GM12891 (cell line): ENCODE data around the gene ENTPD8.

Experiments
- POLR2A ChIP-seq: IDR thresholded peaks from 2 replicates; pipeline ENCODE4 v1.6.1; 2011; ENCODE audit warnings: low read depth, low read length, control low read depth
- POLR2AphosphoS5 ChIP-seq: IDR thresholded peaks from 2 replicates; pipeline ENCODE4 v1.6.1; 2011; ENCODE audit warnings: low read depth, low read length, control low read depth
- SPI1 ChIP-seq: IDR thresholded peaks from 2 replicates; pipeline ENCODE4 v1.6.1; 2011; ENCODE audit warnings: low read depth, low read length, control low read depth

DNA sequence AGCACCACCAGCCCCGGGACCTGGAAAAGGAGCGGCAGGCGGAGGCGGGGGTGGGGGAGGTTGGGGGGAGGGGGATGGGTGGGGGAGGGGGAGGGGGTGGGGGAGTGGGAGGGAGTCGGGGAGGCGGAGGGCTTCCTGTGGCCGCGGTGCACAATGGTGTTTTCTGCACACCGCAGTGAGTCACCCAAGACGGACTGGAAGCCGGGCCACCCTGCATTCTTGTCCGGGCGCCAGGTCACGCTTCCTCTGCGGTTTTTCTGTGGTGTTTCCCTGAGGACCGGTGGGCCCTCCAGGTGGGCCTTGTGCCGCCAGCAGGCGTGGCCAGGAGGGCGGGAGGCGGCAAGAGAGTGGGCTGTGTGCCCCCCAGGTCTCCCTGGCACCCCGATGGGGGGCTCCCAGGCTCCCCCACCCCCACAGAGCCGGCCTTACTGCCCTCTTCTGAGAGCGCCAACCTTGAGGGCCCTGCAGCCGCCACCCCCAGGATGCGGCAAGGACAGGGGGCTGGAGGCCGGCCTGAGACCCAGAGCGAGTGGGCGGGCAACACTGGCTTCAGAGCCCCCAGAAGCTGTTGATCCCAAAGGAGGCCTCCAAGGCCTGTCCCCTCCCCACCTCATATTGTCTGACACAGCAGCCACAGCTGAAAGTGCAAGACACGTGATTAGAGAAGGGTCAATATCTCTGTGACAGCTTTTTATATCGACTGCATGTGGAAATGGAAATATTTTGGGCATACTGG, 29.3 kb downstream of the ENTPD8 start:
- TF ChIP-seq POLR2AphosphoS5 (no peak), POLR2A (no peak), SPI1 (no peak)
